Testis (tissue), 2 donors: ENCODE measurements around the gene ULK4.

Experiments used
- POLR2A ChIP-seq: fragments of 450-650 bp; IDR thresholded peaks from one replicate; pipeline ENCODE4 v1.6.1; 2017; ENCODE audit warnings: antibody characterized with exemption, mild to moderate bottlenecking, moderate library complexity
- TF ChIP-seq, protein P1 (sequence below), 3 experiments: fragments of 450-650 bp in 2 of 3; fragments of 200-600 bp in 1 of 3; sonication (generic) in 1 of 3; IDR thresholded peaks; one replicate each; pipeline ENCODE4 v1.5.1; 2016 to 2019; ENCODE audit warnings: antibody characterized with exemption in 3 of 3, mild to moderate bottlenecking in 2 of 3, moderate library complexity in 1 of 3

DNA sequence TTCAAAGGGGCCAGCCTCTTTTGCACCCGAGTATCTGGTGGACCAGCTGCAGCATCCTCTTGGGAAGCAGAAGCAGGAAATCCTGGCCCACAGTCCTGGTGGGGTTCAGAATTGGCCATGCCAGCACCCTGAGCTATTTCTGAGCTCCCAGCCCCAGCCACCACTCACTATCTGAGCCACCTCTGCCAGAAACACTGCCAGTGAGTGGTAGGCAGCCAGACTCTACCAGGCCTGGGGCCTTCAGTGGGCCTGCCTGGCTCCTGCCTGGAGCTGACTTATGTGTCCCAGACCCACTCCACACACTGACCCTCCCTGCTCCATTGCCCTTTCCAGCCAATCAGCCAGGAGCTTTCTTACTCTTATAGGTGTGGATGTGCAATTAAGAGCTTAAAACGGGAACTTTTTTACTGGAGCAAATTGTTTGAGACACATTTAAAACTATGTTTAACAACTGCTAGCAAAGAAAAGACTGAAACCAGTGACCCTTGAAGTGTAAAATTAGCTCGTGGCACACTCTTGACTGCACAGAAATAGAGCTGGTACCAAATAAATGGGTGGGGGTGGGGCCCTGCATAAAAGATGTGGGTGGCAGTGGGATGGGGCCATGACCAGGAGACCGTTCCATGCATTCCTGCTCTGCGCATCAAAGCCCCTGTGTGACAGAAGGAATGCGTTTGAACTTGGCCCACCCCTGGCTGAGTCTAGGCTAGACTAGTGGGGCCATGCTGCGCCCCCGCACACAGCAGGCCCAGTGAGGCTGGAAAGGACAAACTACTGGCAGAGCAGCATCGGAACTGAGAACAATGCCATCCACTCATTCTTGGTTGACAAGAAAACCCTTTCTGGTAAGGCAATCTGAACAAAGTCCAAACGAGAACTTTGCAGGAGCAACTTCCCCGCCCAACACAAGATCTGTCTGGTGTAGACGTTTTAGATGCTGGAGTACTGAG is 714.6 kb downstream of the ULK4 start:
- TF ChIP-seq, protein P1, sequence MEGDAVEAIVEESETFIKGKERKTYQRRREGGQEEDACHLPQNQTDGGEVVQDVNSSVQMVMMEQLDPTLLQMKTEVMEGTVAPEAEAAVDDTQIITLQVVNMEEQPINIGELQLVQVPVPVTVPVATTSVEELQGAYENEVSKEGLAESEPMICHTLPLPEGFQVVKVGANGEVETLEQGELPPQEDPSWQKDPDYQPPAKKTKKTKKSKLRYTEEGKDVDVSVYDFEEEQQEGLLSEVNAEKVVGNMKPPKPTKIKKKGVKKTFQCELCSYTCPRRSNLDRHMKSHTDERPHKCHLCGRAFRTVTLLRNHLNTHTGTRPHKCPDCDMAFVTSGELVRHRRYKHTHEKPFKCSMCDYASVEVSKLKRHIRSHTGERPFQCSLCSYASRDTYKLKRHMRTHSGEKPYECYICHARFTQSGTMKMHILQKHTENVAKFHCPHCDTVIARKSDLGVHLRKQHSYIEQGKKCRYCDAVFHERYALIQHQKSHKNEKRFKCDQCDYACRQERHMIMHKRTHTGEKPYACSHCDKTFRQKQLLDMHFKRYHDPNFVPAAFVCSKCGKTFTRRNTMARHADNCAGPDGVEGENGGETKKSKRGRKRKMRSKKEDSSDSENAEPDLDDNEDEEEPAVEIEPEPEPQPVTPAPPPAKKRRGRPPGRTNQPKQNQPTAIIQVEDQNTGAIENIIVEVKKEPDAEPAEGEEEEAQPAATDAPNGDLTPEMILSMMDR (IDR thresholded peaks at IDR 0.05) = no peak
- TF ChIP-seq POLR2A = no peak
